Uterus (tissue), 4 donors: ENCODE results near the gene HECW1. TPM values are rescaled to one million over a fixed set of nuclear protein-coding genes. Genes with fewer than 3 reads are reported as not detected.

Experiments used
- DNase-seq, 2 donors: peaks; one replicate each; pipeline ENCODE4 v3.0.0-alpha.2; 2019 to 2020
- H3K27ac ChIP-seq, 2 donors: fragments of 200-600 bp; sonication (generic); 1 replicate in 1 of 2; 2 replicates in 1 of 2; pipeline ENCODE4 v1.5.1; 2016 to 2018
- H3K27me3 ChIP-seq, 2 donors: fragments of 200-600 bp; sonication (generic); one replicate each; pipeline ENCODE4 v1.5.1; 2018 to 2019; ENCODE audit warnings: control low read depth in 1 of 2
- H3K36me3 ChIP-seq, 2 donors: fragments of 200-600 bp; sonication (generic); one replicate each; pipeline ENCODE4 v1.5.1; 2019; ENCODE audit warnings: control low read depth in 1 of 2
- H3K4me1 ChIP-seq, 2 donors: fragments of 200-600 bp; sonication (generic); one replicate each; pipeline ENCODE4 v1.5.1; 2018 to 2019; ENCODE audit warnings: control low read depth in 1 of 2
- H3K4me3 ChIP-seq, 2 donors: fragments of 200-600 bp; sonication (generic); 1 replicate in 1 of 2; 2 replicates in 1 of 2; pipeline ENCODE4 v1.5.1; 2018 to 2019; ENCODE audit warnings: mild to moderate bottlenecking in 1 of 2
- H3K9me3 ChIP-seq, 2 donors: fragments of 200-600 bp; sonication (generic); one replicate each; pipeline ENCODE4 v1.5.1; 2019; ENCODE audit warnings: control low read depth in 1 of 2
- CTCF ChIP-seq, 4 experiments: fragments of 200-600 bp in 2 of 4; fragments of 450-650 bp in 2 of 4; sonication (generic) in 2 of 4; IDR thresholded peaks; one replicate each; pipeline ENCODE4 v1.5.1; 2016 to 2019; ENCODE audit warnings: antibody characterized with exemption in 4 of 4, mild to moderate bottlenecking in 2 of 4, moderate library complexity in 1 of 4
- POLR2A ChIP-seq, 2 donors: fragments of 450-650 bp; IDR thresholded peaks; one replicate each; pipeline ENCODE4 v1.6.1; 2016; ENCODE audit warnings: antibody characterized with exemption in 2 of 2, mild to moderate bottlenecking in 1 of 2, moderate library complexity in 1 of 2
- intact Hi-C: fragments of 100-400 bp; cut with DNase I; formaldehyde crosslinking; loops from one replicate; pipeline ENCODE4 v1.15.1; 2023; ENCODE audit warnings: low total_unique reads
- total RNA-seq, 4 donors: library from RNA; depleted of rRNA in 3 of 4; stranded (reverse); fragments of >200 nt in 3 of 4; gene quantifications; one replicate each; pipeline versions ENCODE4 v1.1.0 to v1.2.4, GENCODE V29; 2014 to 2023
- donor health status: DM: yes; HTN: yes; CAD: no.

The HECW1 gene
- total RNA-seq, 4 donors from 2014 or later: 0.28 TPM; not detected in 3

DNA sequence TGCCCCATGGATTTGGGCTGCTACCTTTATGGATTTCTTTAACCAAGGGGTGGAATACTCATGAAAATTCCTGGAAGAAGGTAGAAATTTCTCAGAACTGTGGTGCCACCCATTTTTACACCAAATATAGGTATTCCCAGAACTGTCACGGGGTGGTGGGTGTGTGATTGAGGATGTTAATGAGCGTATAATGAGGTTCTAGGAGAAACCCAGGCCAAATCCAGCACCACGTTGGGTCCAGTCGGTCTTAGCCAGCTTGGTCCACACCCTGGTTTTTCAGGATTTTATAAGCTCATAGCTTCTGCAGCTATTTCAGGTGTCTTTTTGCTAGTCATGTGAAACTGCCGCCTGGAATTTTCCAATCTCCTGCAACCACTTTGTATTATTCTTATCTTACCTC, 83.3 kb downstream of the HECW1 start:
- H3K4me1 ChIP-seq: no peaks in the 10 kb centered on the region
- intact Hi-C loops: no loop called here
- H3K27ac ChIP-seq: no peak overlapping the region
- H3K4me3 ChIP-seq: no peak overlapping the region
- DNase-seq: no peak
- TF ChIP-seq CTCF (IDR thresholded peaks at IDR 0.05) (no peak), POLR2A (IDR thresholded peaks at IDR 0.05) (no peak)
- H3K36me3 ChIP-seq: no peaks in the 10 kb centered on the region
- no peaks in the 10 kb centered on the region for H3K9me3 ChIP-seq
- H3K27me3 ChIP-seq: no peaks in the 10 kb centered on the region

DNA sequence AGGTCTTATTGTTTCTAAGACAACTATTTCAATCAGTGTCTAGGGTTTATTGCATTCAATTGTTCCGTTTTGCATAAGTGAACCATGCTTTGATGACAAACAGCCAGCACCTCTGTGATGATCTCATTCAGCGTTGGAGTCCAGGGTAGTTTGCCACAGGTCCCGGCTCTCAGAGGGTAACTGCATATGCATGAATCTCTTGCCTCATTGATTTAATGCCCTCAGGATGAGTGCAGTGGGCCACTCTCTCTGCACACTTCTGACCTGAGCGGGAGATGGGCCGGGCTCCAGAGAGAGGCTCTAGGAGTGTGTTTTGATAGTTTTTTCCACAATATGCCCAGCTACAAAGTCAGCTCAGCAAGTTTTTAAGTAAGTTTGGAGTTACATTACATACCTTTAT, 83.9 kb downstream of the HECW1 start:
- no peaks in the 10 kb centered on the region for H3K4me1 ChIP-seq
- DNase-seq: no peak
- H3K4me3 ChIP-seq: no peak overlapping the region
- intact Hi-C loops: no loop called here
- no peaks in the 10 kb centered on the region for H3K36me3 ChIP-seq
- H3K27me3 ChIP-seq: no peaks in the 10 kb centered on the region
- no peaks in the 10 kb centered on the region for H3K9me3 ChIP-seq
- H3K27ac ChIP-seq: no peak overlapping the region
- TF ChIP-seq POLR2A (IDR thresholded peaks at IDR 0.05): no peak
- no peak for TF ChIP-seq CTCF (IDR thresholded peaks at IDR 0.05)

- intact Hi-C loops: no loop called here
- TF ChIP-seq CTCF (IDR thresholded peaks at IDR 0.05): no peak
- no peak for TF ChIP-seq POLR2A (IDR thresholded peaks at IDR 0.05)
- H3K4me1 ChIP-seq: no peaks in the 10 kb centered on the region
Measured at GRCh38 chr7:43198016-43198415, 85.6 kb downstream of the HECW1 start.

DNA sequence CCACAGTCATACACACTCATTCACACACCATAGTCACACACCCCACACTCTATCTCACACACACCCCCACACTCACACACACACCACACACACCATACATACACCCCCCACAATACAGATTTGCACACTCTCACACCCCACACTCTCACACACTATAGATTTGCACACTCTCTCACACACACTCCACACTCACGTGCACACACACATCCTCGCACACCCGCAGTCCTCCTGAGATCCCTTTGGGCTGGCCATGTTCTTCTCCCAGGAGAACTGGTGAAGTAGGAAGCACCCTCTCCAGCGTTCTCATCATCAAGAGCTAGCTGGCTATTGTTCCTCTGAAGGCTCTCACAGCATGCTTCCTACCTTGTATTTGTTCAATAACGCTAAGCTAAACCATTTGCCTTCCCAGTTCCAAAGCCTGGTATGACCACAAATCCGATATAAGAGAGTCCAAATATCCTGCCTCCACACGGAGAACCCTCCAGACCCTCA, 86.2 kb downstream of the HECW1 start:
- TF ChIP-seq CTCF (IDR thresholded peaks at IDR 0.05): no peak
- no peak for TF ChIP-seq POLR2A (IDR thresholded peaks at IDR 0.05)
- Histone ChIP-seq H3K9me3 (no peaks in the 10 kb centered on the region), H3K27me3 (no peaks in the 10 kb centered on the region), H3K36me3 (no peaks in the 10 kb centered on the region), H3K4me1 (no peaks in the 10 kb centered on the region), H3K4me3 (no peak overlapping the region), H3K27ac (no peak overlapping the region)
- intact Hi-C loops: no loop called here
- no peak for DNase-seq

More at GRCh38 chr7:43198016-43198415, 85.6 kb downstream of the HECW1 start:
- H3K9me3 ChIP-seq: no peaks in the 10 kb centered on the region
- no peak for DNase-seq
- no peaks in the 10 kb centered on the region for H3K27me3 ChIP-seq
- H3K36me3 ChIP-seq: no peaks in the 10 kb centered on the region
- H3K4me3 ChIP-seq: no peak overlapping the region
- no peak overlapping the region for H3K27ac ChIP-seq

DNA sequence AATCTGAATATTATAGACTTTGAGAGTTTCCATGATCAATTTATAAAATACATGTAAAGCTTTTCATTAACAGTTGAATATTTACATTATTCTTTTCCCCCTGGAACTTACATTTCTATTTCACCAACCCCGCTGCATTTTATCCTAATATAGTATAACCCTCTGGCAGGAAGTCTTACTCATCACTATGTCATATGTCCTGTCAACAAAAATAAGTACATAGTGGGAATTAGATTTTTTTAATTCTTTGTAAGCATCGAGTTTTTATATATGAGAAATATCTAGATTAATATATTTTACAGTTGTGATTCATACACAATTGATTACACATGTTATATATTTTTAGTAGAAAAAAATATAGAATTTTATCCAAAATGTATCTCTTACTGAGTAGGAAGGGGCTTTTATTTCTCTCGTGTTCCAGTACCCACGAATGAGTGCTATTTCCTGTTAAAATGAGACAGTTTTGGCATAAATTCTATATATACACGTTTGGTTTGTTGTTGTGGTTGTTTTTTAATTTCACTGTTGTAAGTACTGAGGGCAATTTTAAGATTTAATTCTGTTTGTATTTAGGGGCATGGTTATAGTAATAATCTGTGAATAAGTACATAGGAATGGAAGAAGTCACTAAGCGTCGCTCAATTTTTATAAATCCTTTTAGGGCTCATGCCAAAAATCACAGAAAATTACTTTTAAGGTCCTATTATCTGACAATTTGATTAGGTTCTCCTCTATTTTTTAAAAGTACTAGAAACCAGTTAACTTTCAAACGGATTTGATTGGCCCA, 87.1 kb downstream of the HECW1 start:
- Histone ChIP-seq H3K4me1 (no peaks in the 10 kb centered on the region), H3K4me3 (no peak overlapping the region), H3K27ac (no peak overlapping the region), H3K36me3 (no peaks in the 10 kb centered on the region), H3K27me3 (no peaks in the 10 kb centered on the region), H3K9me3 (no peaks in the 10 kb centered on the region)
- DNase-seq: no peak
- TF ChIP-seq POLR2A (IDR thresholded peaks at IDR 0.05): no peak
- TF ChIP-seq CTCF (IDR thresholded peaks at IDR 0.05): no peak
- intact Hi-C loops: no loop called here
